Measurements from ENCODE around the gene FAM222A. TPM values are rescaled to one million over a fixed set of nuclear protein-coding genes. Genes with fewer than 3 reads are reported as not detected.
A peak's percentile ranks its signal among the peaks of the same experiment; 100 is the strongest.
"Not testable (repeated sequence)": the region's sequence is repeated elsewhere in the genome, so short reads cannot be mapped to it uniquely, and the experiment has no call there.

The FAM222A gene
- total and polyA plus RNA-seq, 5 experiments from 2014 or later: 0.16 to 1.6 (median 0.28) TPM

- DNase-seq: no peak
- peaks cover 4 to 21% (median 8%) of the 10 kb centered on the region in 5 donors for H3K27me3 Mint-ChIP-seq
- H3K4me1 Mint-ChIP-seq: no peaks in the 10 kb centered on the region
- POLR2A ChIA-PET: interaction anchor here (0.6 kb wide), 1 partner anchor 13 kb away, joined by 5 read pairs; no protein-coding TSS in a partner anchor
- no peaks in the 10 kb centered on the region for H3K36me3 Mint-ChIP-seq
- no peak for ATAC-seq
- H3K9me3 Mint-ChIP-seq: no peaks in the 10 kb centered on the region
- no peak overlapping the region for H3K4me3 Mint-ChIP-seq
- no peak overlapping the region for H3K27ac Mint-ChIP-seq
Measured at GRCh38 chr12:109681986-109682707, 31.5 kb upstream of the FAM222A start.

- POLR2A ChIA-PET: interaction anchor here (0.6 kb wide), 1 partner anchor 13 kb away, joined by 5 read pairs; no protein-coding TSS in a partner anchor
- Mint-ChIP-seq H3K9me3 (no peaks in the 10 kb centered on the region), H3K4me3 (no peak overlapping the region), H3K36me3 (no peaks in the 10 kb centered on the region), H3K27ac (no peak overlapping the region), H3K4me1 (no peaks in the 10 kb centered on the region), H3K27me3 (peaks cover 4 to 21% (median 8%) of the 10 kb centered on the region in 5 donors)
- ATAC-seq (no peak), DNase-seq (no peak)
Measured at GRCh38 chr12:109682708-109683060, 30.9 kb upstream of the FAM222A start.

- Mint-ChIP-seq H3K27me3 (peaks cover 4 to 21% (median 8%) of the 10 kb centered on the region in 5 donors), H3K36me3 (no peaks in the 10 kb centered on the region), H3K4me1 (no peaks in the 10 kb centered on the region), H3K27ac (no peak overlapping the region), H3K4me3 (no peak overlapping the region), H3K9me3 (no peaks in the 10 kb centered on the region)
- DNase-seq (no peak), ATAC-seq (no peak)
- POLR2A ChIA-PET: no interaction called here
Measured at GRCh38 chr12:109683316-109683715, 30.3 kb upstream of the FAM222A start.

- ATAC-seq (no peak), DNase-seq (no peak)
- H3K4me1 Mint-ChIP-seq: no peaks in the 10 kb centered on the region
- no peaks in the 10 kb centered on the region for H3K9me3 Mint-ChIP-seq
- POLR2A ChIA-PET: no interaction called here
- no peak overlapping the region for H3K4me3 Mint-ChIP-seq
- peaks cover 4 to 21% (median 8%) of the 10 kb centered on the region in 5 donors for H3K27me3 Mint-ChIP-seq
- H3K27ac Mint-ChIP-seq: no peak overlapping the region
- H3K36me3 Mint-ChIP-seq: no peaks in the 10 kb centered on the region
Measured at GRCh38 chr12:109685574-109686447, 27.8 kb upstream of the FAM222A start.

- no peak overlapping the region for H3K27ac Mint-ChIP-seq
- H3K36me3 Mint-ChIP-seq: no peaks in the 10 kb centered on the region
- H3K9me3 Mint-ChIP-seq: no peaks in the 10 kb centered on the region
- no peak overlapping the region for H3K4me3 Mint-ChIP-seq
- ATAC-seq: no peak
- POLR2A ChIA-PET: no interaction called here
- DNase-seq: no peak
- H3K4me1 Mint-ChIP-seq: no peaks in the 10 kb centered on the region
- H3K27me3 Mint-ChIP-seq: peaks cover 4 to 22% (median 8%) of the 10 kb centered on the region in 5 donors
Measured at GRCh38 chr12:109686523-109686922, 27.1 kb upstream of the FAM222A start.

GRCh38 chr12:109687250-109687649, 26.4 kb upstream of the FAM222A start:
- no peaks in the 10 kb centered on the region for H3K36me3 Mint-ChIP-seq
- DNase-seq (no peak), ATAC-seq (no peak)
- no peaks in the 10 kb centered on the region for H3K4me1 Mint-ChIP-seq
- peaks cover 0 to 2% (median 0%) of the 10 kb centered on the region in 9 donors for H3K9me3 Mint-ChIP-seq
- no peak overlapping the region for H3K4me3 Mint-ChIP-seq
- peaks cover 4 to 29% (median 10%) of the 10 kb centered on the region in 5 donors for H3K27me3 Mint-ChIP-seq
- no peak overlapping the region for H3K27ac Mint-ChIP-seq
- POLR2A ChIA-PET: no interaction called here

- Mint-ChIP-seq H3K4me1 (no peaks in the 10 kb centered on the region), H3K36me3 (no peaks in the 10 kb centered on the region), H3K27me3 (peaks cover 6 to 31% (median 14%) of the 10 kb centered on the region in 5 donors), H3K27ac (peak overlapping the region in 1 of 10 donors; percentile 27), H3K9me3 (peaks cover 0 to 2% (median 0%) of the 10 kb centered on the region in 9 donors), H3K4me3 (no peak overlapping the region)
- ATAC-seq (no peak), DNase-seq (no peak)
- POLR2A ChIA-PET: no interaction called here
Measured at GRCh38 chr12:109689426-109689825, 24.2 kb upstream of the FAM222A start.

GRCh38 chr12:109693160-109693559, 20.5 kb upstream of the FAM222A start:
- no peak for ATAC-seq
- Mint-ChIP-seq H3K36me3 (no peaks in the 10 kb centered on the region), H3K27ac (no peak overlapping the region), H3K27me3 (peaks cover 6 to 28% (median 17%) of the 10 kb centered on the region in 5 donors), H3K4me3 (no peak overlapping the region), H3K4me1 (no peaks in the 10 kb centered on the region), H3K9me3 (peaks cover 0 to 2% (median 0%) of the 10 kb centered on the region in 9 donors)
- POLR2A ChIA-PET: no interaction called here
- no peak for DNase-seq

GRCh38 chr12:109693653-109694600, 19.7 kb upstream of the FAM222A start:
- POLR2A ChIA-PET: no interaction called here
- Mint-ChIP-seq H3K36me3 (no peaks in the 10 kb centered on the region), H3K9me3 (peaks cover 0 to 2% (median 0%) of the 10 kb centered on the region in 9 donors), H3K27me3 (peaks cover 6 to 28% (median 17%) of the 10 kb centered on the region in 5 donors), H3K4me1 (no peaks in the 10 kb centered on the region), H3K27ac (no peak overlapping the region), H3K4me3 (no peak overlapping the region)
- no peak for ATAC-seq
- no peak for DNase-seq

GRCh38 chr12:109694629-109695028, 19.0 kb upstream of the FAM222A start:
- H3K36me3 Mint-ChIP-seq, ATAC-seq, POLR2A ChIA-PET, H3K4me3 Mint-ChIP-seq, DNase-seq, H3K4me1 Mint-ChIP-seq, H3K9me3 Mint-ChIP-seq, H3K27ac Mint-ChIP-seq: not testable (repeated sequence)
- H3K27me3 Mint-ChIP-seq: peaks cover 6 to 28% (median 17%) of the 10 kb centered on the region in 5 donors

GRCh38 chr12:109695416-109695815, 18.2 kb upstream of the FAM222A start:
- no peak overlapping the region for H3K27ac Mint-ChIP-seq

GRCh38 chr12:109695961-109696461, 17.6 kb upstream of the FAM222A start:
- DNase-seq (no peak), ATAC-seq (no peak)
- Mint-ChIP-seq H3K4me1 (no peaks in the 10 kb centered on the region), H3K36me3 (no peaks in the 10 kb centered on the region), H3K9me3 (peaks cover 0 to 2% (median 0%) of the 10 kb centered on the region in 9 donors), H3K27me3 (peaks cover 6 to 28% (median 17%) of the 10 kb centered on the region in 5 donors), H3K4me3 (no peak overlapping the region), H3K27ac (no peak overlapping the region)
- POLR2A ChIA-PET: interaction anchor here (0.7 kb wide), 1 partner anchor 14 kb away, joined by 5 read pairs; no protein-coding TSS in a partner anchor

More at GRCh38 chr12:109695416-109695815, 18.2 kb upstream of the FAM222A start:
- peaks cover 6 to 28% (median 17%) of the 10 kb centered on the region in 5 donors for H3K27me3 Mint-ChIP-seq
- peaks cover 0 to 2% (median 0%) of the 10 kb centered on the region in 9 donors for H3K9me3 Mint-ChIP-seq
- DNase-seq (no peak), ATAC-seq (no peak)
- no peaks in the 10 kb centered on the region for H3K4me1 Mint-ChIP-seq
- H3K36me3 Mint-ChIP-seq: no peaks in the 10 kb centered on the region
- H3K4me3 Mint-ChIP-seq: no peak overlapping the region
- POLR2A ChIA-PET: interaction anchor here (0.7 kb wide), 1 partner anchor 13 kb away, joined by 5 read pairs; no protein-coding TSS in a partner anchor

All from naive thymus-derived CD8-positive, alpha-beta T cell (primary cell).